KMS-11 (cell line): ENCODE data around the gene DHX58.

Source experiments
- H2AFZ ChIP-seq: fragments of 200-600 bp; sonication (generic); 2 replicates; pipeline ENCODE4 v1.6.1; 2016; ENCODE audit warnings: antibody characterized with exemption, mixed run types, low read depth
- H3K27ac ChIP-seq: fragments of 200-600 bp; sonication (generic); 2 replicates; pipeline ENCODE4 v1.6.1; 2016; ENCODE audit warnings: mild to moderate bottlenecking, mixed run types
- H3K27me3 ChIP-seq: fragments of 200-600 bp; sonication (generic); 2 replicates; pipeline ENCODE4 v1.6.1; 2017; ENCODE audit warnings: mild to moderate bottlenecking, low read depth, mixed run types, moderate library complexity; ENCODE audit not compliant: insufficient read depth
- H3K36me3 ChIP-seq: fragments of 200-600 bp; sonication (generic); 2 replicates; pipeline ENCODE4 v1.6.1; 2017; ENCODE audit warnings: mild to moderate bottlenecking, mixed run types; ENCODE audit not compliant: insufficient read depth
- H3K4me1 ChIP-seq: fragments of 200-600 bp; sonication (generic); 2 replicates; pipeline ENCODE4 v1.6.1; 2016; ENCODE audit warnings: mild to moderate bottlenecking, low read depth, mixed run types; ENCODE audit not compliant: poor library complexity, severe bottlenecking
- H3K4me2 ChIP-seq: fragments of 200-600 bp; sonication (generic); 2 replicates; pipeline ENCODE4 v1.7.0; 2016; ENCODE audit warnings: mild to moderate bottlenecking, mixed run types
- H3K4me3 ChIP-seq: fragments of 200-600 bp; sonication (generic); IDR thresholded peaks from 2 replicates; pipeline ENCODE4 v1.6.1; 2017; ENCODE audit warnings: low read depth, low read length, mixed read lengths; ENCODE audit not compliant: insufficient read depth
- H3K79me2 ChIP-seq: fragments of 200-600 bp; sonication (generic); 2 replicates; pipeline ENCODE4 v1.6.1; 2016; ENCODE audit warnings: low read depth, mixed run types; ENCODE audit not compliant: insufficient read depth
- H3K9ac ChIP-seq: fragments of 200-600 bp; sonication (generic); 2 replicates; pipeline ENCODE4 v1.6.1; 2016; ENCODE audit warnings: mild to moderate bottlenecking, mixed run types
- H4K20me1 ChIP-seq: fragments of 200-600 bp; sonication (generic); 2 replicates; pipeline ENCODE4 v1.6.1; 2016; ENCODE audit warnings: mild to moderate bottlenecking, mixed run types; ENCODE audit not compliant: insufficient read depth
- TF ChIP-seq, protein P1 (sequence below): fragments of 200-600 bp; sonication (generic); conservative IDR thresholded peaks from 2 replicates; pipeline ENCODE4 v1.6.1; 2017; ENCODE audit warnings: low read depth, mild to moderate bottlenecking, antibody characterized with exemption, low read length, moderate library complexity, mixed read lengths

Gene DHX58

GRCh38 chr17:42053731-42054500 is 58.6 kb downstream of the DHX58 start:
- Histone ChIP-seq H3K27me3 (peaks cover 57% of the 10 kb centered on the region), H3K27ac (no peak overlapping the region), H3K36me3 (no peaks in the 10 kb centered on the region), H3K79me2 (no peaks in the 10 kb centered on the region), H3K4me2 (no peak overlapping the region), H3K4me3 (no peak overlapping the region), H4K20me1 (no peaks in the 10 kb centered on the region), H3K9ac (no peak overlapping the region), H3K4me1 (no peaks in the 10 kb centered on the region), H2AFZ (no peak overlapping the region)
- TF ChIP-seq, protein P1, sequence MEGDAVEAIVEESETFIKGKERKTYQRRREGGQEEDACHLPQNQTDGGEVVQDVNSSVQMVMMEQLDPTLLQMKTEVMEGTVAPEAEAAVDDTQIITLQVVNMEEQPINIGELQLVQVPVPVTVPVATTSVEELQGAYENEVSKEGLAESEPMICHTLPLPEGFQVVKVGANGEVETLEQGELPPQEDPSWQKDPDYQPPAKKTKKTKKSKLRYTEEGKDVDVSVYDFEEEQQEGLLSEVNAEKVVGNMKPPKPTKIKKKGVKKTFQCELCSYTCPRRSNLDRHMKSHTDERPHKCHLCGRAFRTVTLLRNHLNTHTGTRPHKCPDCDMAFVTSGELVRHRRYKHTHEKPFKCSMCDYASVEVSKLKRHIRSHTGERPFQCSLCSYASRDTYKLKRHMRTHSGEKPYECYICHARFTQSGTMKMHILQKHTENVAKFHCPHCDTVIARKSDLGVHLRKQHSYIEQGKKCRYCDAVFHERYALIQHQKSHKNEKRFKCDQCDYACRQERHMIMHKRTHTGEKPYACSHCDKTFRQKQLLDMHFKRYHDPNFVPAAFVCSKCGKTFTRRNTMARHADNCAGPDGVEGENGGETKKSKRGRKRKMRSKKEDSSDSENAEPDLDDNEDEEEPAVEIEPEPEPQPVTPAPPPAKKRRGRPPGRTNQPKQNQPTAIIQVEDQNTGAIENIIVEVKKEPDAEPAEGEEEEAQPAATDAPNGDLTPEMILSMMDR: no peak

DNA sequence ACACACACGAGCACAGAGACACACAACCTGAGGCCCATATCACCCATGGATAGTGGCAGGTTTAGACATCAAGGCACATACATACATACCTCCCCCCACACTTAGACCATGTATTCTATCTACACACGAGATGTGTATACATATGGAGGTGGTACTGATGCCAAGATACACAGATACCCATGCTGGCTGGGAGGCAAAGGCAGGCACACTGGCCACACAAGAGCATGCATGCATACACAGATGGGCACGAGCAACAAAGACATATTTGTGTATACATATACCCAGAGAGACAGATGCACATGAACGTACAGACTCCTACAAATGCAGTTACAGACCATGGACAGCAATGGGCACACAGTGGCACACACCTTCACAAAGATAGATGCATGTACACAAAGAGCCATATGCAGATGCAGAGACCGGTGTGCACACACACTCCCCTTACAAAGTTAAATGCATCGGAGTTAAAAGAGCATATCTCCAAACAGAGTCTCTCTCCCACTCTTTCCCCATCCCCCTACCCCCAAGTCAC is 60.1 kb downstream of the DHX58 start:
- Histone ChIP-seq H3K4me3 (no peak overlapping the region), H2AFZ (no peak overlapping the region), H3K79me2 (no peaks in the 10 kb centered on the region), H3K4me2 (no peak overlapping the region), H4K20me1 (no peaks in the 10 kb centered on the region), H3K27me3 (peaks cover 64% of the 10 kb centered on the region), H3K36me3 (no peaks in the 10 kb centered on the region), H3K4me1 (no peaks in the 10 kb centered on the region), H3K27ac (no peak overlapping the region), H3K9ac (no peak overlapping the region)
- TF ChIP-seq, protein P1: no peak

- no peaks in the 10 kb centered on the region for H4K20me1 ChIP-seq
- no peaks in the 10 kb centered on the region for H3K79me2 ChIP-seq
- H3K27ac ChIP-seq: no peak overlapping the region
- no peak overlapping the region for H3K4me2 ChIP-seq
- H2AFZ ChIP-seq: no peak overlapping the region
- no peak overlapping the region for H3K4me3 ChIP-seq
- H3K36me3 ChIP-seq: no peaks in the 10 kb centered on the region
- H3K4me1 ChIP-seq: no peaks in the 10 kb centered on the region
- TF ChIP-seq, protein P1: no peak
- H3K27me3 ChIP-seq: peaks cover 64% of the 10 kb centered on the region
- H3K9ac ChIP-seq: no peak overlapping the region
Observed at GRCh38 chr17:42051645-42052044, 60.9 kb downstream of the DHX58 start.
